ENCODE results near the gene AGBL3.

Gene AGBL3

GRCh38 chr7:135083005-135083404 lies 96.7 kb downstream of the AGBL3 start:
- Histone ChIP-seq H3K9me3 (ENCODE audit: insufficient read depth, low read depth, low read length) (no peaks in the 10 kb centered on the region), H2AFZ (ENCODE audit: insufficient read depth, low read length, poor library complexity) (no peak overlapping the region), H3K79me1 (ENCODE audit: low read length) (no peaks in the 10 kb centered on the region), H3K79me2 (ENCODE audit: control insufficient read depth, insufficient read depth, low read length, poor library complexity) (no peaks in the 10 kb centered on the region), H3K27me3 (ENCODE audit: insufficient read depth, low read length) (no peaks in the 10 kb centered on the region), H4K91ac (ENCODE audit: low read depth, low read length) (no peak overlapping the region), H3K14ac (ENCODE audit: low read length) (no peak overlapping the region), H3K36me3 (ENCODE audit: control insufficient read depth in 1 of 2, insufficient read depth in 2 of 2, low read length in 2 of 2) (no peaks in the 10 kb centered on the region), H3K4me3 (ENCODE audit: low read depth, low read length) (no peak overlapping the region), H2BK120ac (ENCODE audit: insufficient read depth, low read length, poor library complexity) (no peak overlapping the region), H2BK12ac (ENCODE audit: low read length) (no peak overlapping the region), H2AK5ac (ENCODE audit: low read length) (no peak overlapping the region), H2BK5ac (ENCODE audit: low read depth, low read length, poor library complexity) (no peak overlapping the region), H4K12ac (ENCODE audit: low read depth, low read length) (no peak overlapping the region), H3K4ac (ENCODE audit: low read depth, low read length) (no peak overlapping the region), H3K4me2 (ENCODE audit: low read length) (no peak overlapping the region), H3K18ac (ENCODE audit: low read length) (no peak overlapping the region), H3K23ac (ENCODE audit: low read length) (no peak overlapping the region), H3K27ac (ENCODE audit: low read depth, low read length) (no peak overlapping the region), H4K8ac (ENCODE audit: low read depth, low read length) (no peak overlapping the region), H3K4me1 (ENCODE audit: control insufficient read depth in 1 of 2, insufficient read depth in 2 of 2, low read length in 2 of 2) (no peaks in the 10 kb centered on the region), H3K9ac (ENCODE audit: low read length) (no peak overlapping the region)
- peak in 1 of 2 donors; percentile 68 for DNase-seq
- no CpG with 5 or more reads among the region's 1 CpG for WGBS (ENCODE audit: extremely low coverage, insufficient coverage, insufficient read length)

- Histone ChIP-seq H2BK120ac (ENCODE audit: insufficient read depth, low read length, poor library complexity) (no peak overlapping the region), H4K91ac (ENCODE audit: low read depth, low read length) (no peak overlapping the region), H3K23ac (ENCODE audit: low read length) (no peak overlapping the region), H3K9me3 (ENCODE audit: insufficient read depth, low read depth, low read length) (no peaks in the 10 kb centered on the region), H3K4me3 (ENCODE audit: low read depth, low read length) (no peak overlapping the region), H3K14ac (ENCODE audit: low read length) (no peak overlapping the region), H2AFZ (ENCODE audit: insufficient read depth, low read length, poor library complexity) (no peak overlapping the region), H3K27ac (ENCODE audit: low read depth, low read length) (no peak overlapping the region), H2AK5ac (ENCODE audit: low read length) (no peak overlapping the region), H3K4ac (ENCODE audit: low read depth, low read length) (no peak overlapping the region), H3K4me1 (ENCODE audit: control insufficient read depth in 1 of 2, insufficient read depth in 2 of 2, low read length in 2 of 2) (no peaks in the 10 kb centered on the region), H3K9ac (ENCODE audit: low read length) (no peak overlapping the region), H4K8ac (ENCODE audit: low read depth, low read length) (no peak overlapping the region), H2BK5ac (ENCODE audit: low read depth, low read length, poor library complexity) (no peak overlapping the region), H4K12ac (ENCODE audit: low read depth, low read length) (no peak overlapping the region), H3K18ac (ENCODE audit: low read length) (no peak overlapping the region), H3K79me2 (ENCODE audit: control insufficient read depth, insufficient read depth, low read length, poor library complexity) (no peaks in the 10 kb centered on the region), H3K4me2 (ENCODE audit: low read length) (no peak overlapping the region), H3K36me3 (ENCODE audit: control insufficient read depth in 1 of 2, insufficient read depth in 2 of 2, low read length in 2 of 2) (no peaks in the 10 kb centered on the region), H2BK12ac (ENCODE audit: low read length) (no peak overlapping the region), H3K79me1 (ENCODE audit: low read length) (no peaks in the 10 kb centered on the region), H3K27me3 (ENCODE audit: insufficient read depth, low read length) (no peaks in the 10 kb centered on the region)
- no CpG with 5 or more reads among the region's 1 CpG for WGBS (ENCODE audit: extremely low coverage, insufficient coverage, insufficient read length)
- DNase-seq = no peak
These were observed 102.3 kb downstream of the AGBL3 start for GRCh38 chr7:135088566-135088965.

GRCh38 chr7:135091717-135092116 lies 105.4 kb downstream of the AGBL3 start:
- no peak overlapping the region for H2BK5ac ChIP-seq (ENCODE audit: low read depth, low read length, poor library complexity)
- no peak overlapping the region for H3K4me3 ChIP-seq (ENCODE audit: low read depth, low read length)
- H3K23ac ChIP-seq (ENCODE audit: low read length) = no peak overlapping the region
- H3K4me1 ChIP-seq (ENCODE audit: control insufficient read depth in 1 of 2, insufficient read depth in 2 of 2, low read length in 2 of 2) = no peaks in the 10 kb centered on the region
- H3K4ac ChIP-seq (ENCODE audit: low read depth, low read length) = no peak overlapping the region
- H3K9me3 ChIP-seq (ENCODE audit: insufficient read depth, low read depth, low read length) = no peaks in the 10 kb centered on the region
- H4K12ac ChIP-seq (ENCODE audit: low read depth, low read length) = no peak overlapping the region
- H2BK120ac ChIP-seq (ENCODE audit: insufficient read depth, low read length, poor library complexity) = no peak overlapping the region
- no peak overlapping the region for H2AFZ ChIP-seq (ENCODE audit: insufficient read depth, low read length, poor library complexity)
- no peak overlapping the region for H3K9ac ChIP-seq (ENCODE audit: low read length)
- H4K91ac ChIP-seq (ENCODE audit: low read depth, low read length) = no peak overlapping the region
- H3K14ac ChIP-seq (ENCODE audit: low read length) = no peak overlapping the region
- H3K27ac ChIP-seq (ENCODE audit: low read depth, low read length) = no peak overlapping the region
- no peak overlapping the region for H3K4me2 ChIP-seq (ENCODE audit: low read length)
- H3K36me3 ChIP-seq (ENCODE audit: control insufficient read depth in 1 of 2, insufficient read depth in 2 of 2, low read length in 2 of 2) = no peaks in the 10 kb centered on the region
- H2AK5ac ChIP-seq (ENCODE audit: low read length) = no peak overlapping the region
- peak in 1 of 2 donors; percentile 57 for DNase-seq
- no peak overlapping the region for H2BK12ac ChIP-seq (ENCODE audit: low read length)
- H4K8ac ChIP-seq (ENCODE audit: low read depth, low read length) = no peak overlapping the region
- H3K27me3 ChIP-seq (ENCODE audit: insufficient read depth, low read length) = no peaks in the 10 kb centered on the region
- H3K79me1 ChIP-seq (ENCODE audit: low read length) = no peaks in the 10 kb centered on the region
- H3K79me2 ChIP-seq (ENCODE audit: control insufficient read depth, insufficient read depth, low read length, poor library complexity) = no peaks in the 10 kb centered on the region
- no CpG with 5 or more reads among the region's 1 CpG for WGBS (ENCODE audit: extremely low coverage, insufficient coverage, insufficient read length)
- H3K18ac ChIP-seq (ENCODE audit: low read length) = no peak overlapping the region

GRCh38 chr7:135094472-135095237 lies 108.3 kb downstream of the AGBL3 start:
- Histone ChIP-seq H3K4me1 (ENCODE audit: control insufficient read depth in 1 of 2, insufficient read depth in 2 of 2, low read length in 2 of 2) (no peaks in the 10 kb centered on the region), H2AFZ (ENCODE audit: insufficient read depth, low read length, poor library complexity) (no peak overlapping the region), H3K79me1 (ENCODE audit: low read length) (no peaks in the 10 kb centered on the region), H3K79me2 (ENCODE audit: control insufficient read depth, insufficient read depth, low read length, poor library complexity) (no peaks in the 10 kb centered on the region), H3K27me3 (ENCODE audit: insufficient read depth, low read length) (no peaks in the 10 kb centered on the region), H3K18ac (ENCODE audit: low read length) (no peak overlapping the region), H3K4me3 (ENCODE audit: low read depth, low read length) (no peak overlapping the region), H4K12ac (ENCODE audit: low read depth, low read length) (no peak overlapping the region), H3K14ac (ENCODE audit: low read length) (no peak overlapping the region), H4K91ac (ENCODE audit: low read depth, low read length) (no peak overlapping the region), H3K4me2 (ENCODE audit: low read length) (no peak overlapping the region), H3K23ac (ENCODE audit: low read length) (no peak overlapping the region), H3K27ac (ENCODE audit: low read depth, low read length) (no peak overlapping the region), H3K4ac (ENCODE audit: low read depth, low read length) (no peak overlapping the region), H2BK5ac (ENCODE audit: low read depth, low read length, poor library complexity) (no peak overlapping the region), H4K8ac (ENCODE audit: low read depth, low read length) (no peak overlapping the region), H2AK5ac (ENCODE audit: low read length) (no peak overlapping the region), H3K9me3 (ENCODE audit: insufficient read depth, low read depth, low read length) (no peaks in the 10 kb centered on the region), H2BK120ac (ENCODE audit: insufficient read depth, low read length, poor library complexity) (no peak overlapping the region), H3K9ac (ENCODE audit: low read length) (no peak overlapping the region), H3K36me3 (ENCODE audit: control insufficient read depth in 1 of 2, insufficient read depth in 2 of 2, low read length in 2 of 2) (no peaks in the 10 kb centered on the region), H2BK12ac (ENCODE audit: low read length) (no peak overlapping the region)
- DNase-seq = no peak
- no CpG with 5 or more reads among the region's 2 CpGs for WGBS (ENCODE audit: extremely low coverage, insufficient coverage, insufficient read length)
